Neural cell (in vitro differentiated cells): ENCODE measurements around the gene TAS2R38. TPM values are rescaled to one million over a fixed set of nuclear protein-coding genes. Genes with fewer than 3 reads are reported as not detected.
A peak's percentile ranks its signal among the peaks of the same experiment; 100 is the strongest.

Experiments used
- H2AFZ ChIP-seq: fragments of 200-600, 300-800 bp; sonication (generic), shearing (Covaris generic); 2 replicates; pipeline ENCODE4 v1.6.0; 2014; ENCODE audit warnings: low read depth, mild to moderate bottlenecking, antibody characterized with exemption, low read length, moderate library complexity
- H3F3A ChIP-seq: fragments of 200-600 bp; shearing (Covaris generic); 2 replicates; pipeline ENCODE4 v1.6.1; 2016; ENCODE audit warnings: mild to moderate bottlenecking, moderate library complexity, mixed read lengths, antibody characterized with exemption, low read length; ENCODE audit not compliant: insufficient read depth, poor library complexity, severe bottlenecking
- H3K27ac ChIP-seq: fragments of 200-600, 300-800 bp; sonication (generic), shearing (Covaris generic); 2 replicates; pipeline ENCODE4 v1.5.1; 2014; ENCODE audit warnings: mild to moderate bottlenecking, low read length, moderate library complexity
- H3K27me3 ChIP-seq: fragments of 300-800, 200-600 bp; sonication (generic), shearing (Covaris generic); 2 replicates; pipeline ENCODE4 v1.6.0; 2014; ENCODE audit warnings: mild to moderate bottlenecking, low read depth, low read length, moderate library complexity; ENCODE audit not compliant: insufficient read depth
- H3K36me3 ChIP-seq: fragments of 300-800, 200-600 bp; sonication (generic), shearing (Covaris generic); 2 replicates; pipeline ENCODE4 v1.5.1; 2014; ENCODE audit warnings: mild to moderate bottlenecking, antibody characterized with exemption, low read length, moderate library complexity; ENCODE audit not compliant: insufficient read depth
- H3K4me2 ChIP-seq: fragments of 300-800, 200-600 bp; sonication (generic), shearing (Covaris generic); 2 replicates; pipeline ENCODE4 v1.6.0; 2014; ENCODE audit warnings: mild to moderate bottlenecking, low read length
- H3K4me3 ChIP-seq: fragments of 300-800, 200-600 bp; sonication (generic), shearing (Covaris generic); 2 replicates; pipeline ENCODE4 v1.5.1; 2014; ENCODE audit warnings: mild to moderate bottlenecking, low read length, moderate library complexity
- H3K79me2 ChIP-seq: fragments of 200-600 bp; shearing (Covaris generic); replicated peaks from 2 replicates; pipeline ENCODE4 v1.6.0; 2014; ENCODE audit warnings: mild to moderate bottlenecking, low read length, moderate library complexity; ENCODE audit not compliant: insufficient read depth
- H3K9ac ChIP-seq: fragments of 300-800, 200-600 bp; sonication (generic), shearing (Covaris generic); 2 replicates; pipeline ENCODE4 v1.6.1; 2016; ENCODE audit warnings: mild to moderate bottlenecking, low read length, mixed read lengths
- H3K9me2 ChIP-seq: fragments of 200-600 bp; shearing (Covaris generic); 2 replicates; pipeline ENCODE4 v1.6.1; 2016; ENCODE audit warnings: mild to moderate bottlenecking, low read length, mixed read lengths; ENCODE audit not compliant: insufficient read depth
- H3K9me3 ChIP-seq: fragments of 200-600, 300-800 bp; sonication (generic), shearing (Covaris generic); 2 replicates; pipeline ENCODE4 v1.6.1; 2016; ENCODE audit warnings: mild to moderate bottlenecking, mixed run types, low read length, moderate library complexity, mixed read lengths
- H4K20me1 ChIP-seq: fragments of 200-600 bp; shearing (Covaris generic); 2 replicates; pipeline ENCODE4 v1.6.1; 2016; ENCODE audit warnings: mild to moderate bottlenecking, mixed run types; ENCODE audit not compliant: insufficient read depth
- EP300 ChIP-seq: fragments of 450-650 bp; conservative IDR thresholded peaks from 2 replicates; pipeline ENCODE4 v1.6.1; 2014; ENCODE audit warnings: antibody characterized with exemption, mild to moderate bottlenecking, moderate library complexity; ENCODE audit not compliant: poor library complexity, severe bottlenecking
- EZH2 ChIP-seq: fragments of 200-600, 300-800 bp; shearing (Covaris generic), sonication (generic); IDR thresholded peaks from 2 replicates; pipeline ENCODE4 v1.6.1; 2014; ENCODE audit warnings: antibody characterized with exemption, low read length, borderline replicate concordance, mild to moderate bottlenecking; ENCODE audit not compliant: insufficient read depth, poor library complexity, severe bottlenecking
- MXI1 ChIP-seq: fragments of 450-650 bp; conservative IDR thresholded peaks from 2 replicates; pipeline ENCODE4 v1.6.1; 2014; ENCODE audit warnings: antibody characterized with exemption, mild to moderate bottlenecking; ENCODE audit not compliant: poor library complexity, severe bottlenecking
- POLR2AphosphoS5 ChIP-seq: IDR thresholded peaks from 2 replicates; pipeline ENCODE4 v1.6.1; 2012
- RAD21 ChIP-seq: fragments of 450-650 bp; conservative IDR thresholded peaks from 2 replicates; pipeline ENCODE4 v1.6.1; 2014; ENCODE audit warnings: antibody characterized with exemption, mild to moderate bottlenecking, moderate library complexity
- REST ChIP-seq: IDR thresholded peaks from 2 replicates; pipeline ENCODE4 v1.6.1; 2012; ENCODE audit warnings: borderline replicate concordance
- SMC3 ChIP-seq: fragments of 450-650 bp; conservative IDR thresholded peaks from 2 replicates; pipeline ENCODE4 v1.6.1; 2014; ENCODE audit warnings: antibody characterized with exemption, mild to moderate bottlenecking, moderate library complexity; ENCODE audit not compliant: poor library complexity
- TAF1 ChIP-seq: IDR thresholded peaks from 2 replicates; pipeline ENCODE4 v1.6.1; 2012; ENCODE audit warnings: low read depth
- polyA plus RNA-seq: library from polyadenylated mRNA; depleted of rRNA; stranded (reverse); fragments of >200 nt; gene quantifications from 2 replicates; pipeline ENCODE4 v1.2.3, GENCODE V29; 2014
- TF ChIP-seq, protein P1 (sequence below): fragments of 450-650 bp; IDR thresholded peaks from 2 replicates; pipeline ENCODE4 v1.5.1; 2014; ENCODE audit warnings: antibody characterized with exemption, mild to moderate bottlenecking, moderate library complexity; ENCODE audit not compliant: poor library complexity, severe bottlenecking

Gene TAS2R38
- polyA plus RNA-seq, 1 donor from 2014 or later = not detected

GRCh38 chr7:141999058-141999623 lies 25.6 kb upstream of the TAS2R38 start:
- no peaks in the 10 kb centered on the region for H3K27me3 ChIP-seq
- H3K79me2 ChIP-seq = no peaks in the 10 kb centered on the region
- no peak overlapping the region for H2AFZ ChIP-seq
- no peaks in the 10 kb centered on the region for H3K9me2 ChIP-seq
- no peak for TF ChIP-seq MXI1
- peak; percentile 25 for TF ChIP-seq EP300
- H3K9ac ChIP-seq = no peak overlapping the region
- no peak overlapping the region for H3K4me2 ChIP-seq
- H4K20me1 ChIP-seq = no peaks in the 10 kb centered on the region
- H3K4me3 ChIP-seq = no peak overlapping the region
- H3K27ac ChIP-seq = peak overlapping the region; percentile 66
- H3K9me3 ChIP-seq = no peaks in the 10 kb centered on the region
- no peaks in the 10 kb centered on the region for H3F3A ChIP-seq
- H3K36me3 ChIP-seq = no peaks in the 10 kb centered on the region

DNA sequence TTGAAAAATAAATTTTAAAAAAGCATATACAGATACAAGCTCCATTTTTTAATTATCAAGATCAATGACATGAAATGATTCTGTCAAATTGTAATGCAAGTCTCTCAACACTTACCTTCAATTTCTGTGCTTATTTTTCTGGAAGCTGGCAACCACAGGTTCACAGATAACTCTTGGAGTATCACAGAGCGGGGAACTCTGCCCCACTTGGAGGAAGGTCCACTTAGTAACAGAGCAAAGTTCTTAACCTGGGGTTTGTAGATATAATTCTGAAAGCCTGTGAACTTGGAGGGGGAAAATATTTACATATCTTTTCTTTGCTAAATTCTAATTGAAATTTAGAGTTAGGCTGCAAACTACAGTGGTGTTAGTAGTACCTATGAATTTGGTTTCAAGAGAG lies 19.8 kb upstream of the TAS2R38 start:
- H3K9me3 ChIP-seq = no peaks in the 10 kb centered on the region
- no peaks in the 10 kb centered on the region for H3K79me2 ChIP-seq
- no peaks in the 10 kb centered on the region for H4K20me1 ChIP-seq
- no peak overlapping the region for H3K27ac ChIP-seq
- no peak overlapping the region for H3K4me3 ChIP-seq
- H3K4me2 ChIP-seq = no peak overlapping the region
- no peak overlapping the region for H2AFZ ChIP-seq
- no peaks in the 10 kb centered on the region for H3K36me3 ChIP-seq
- H3K9ac ChIP-seq = no peak overlapping the region
- no peaks in the 10 kb centered on the region for H3K9me2 ChIP-seq
- TF ChIP-seq MXI1 = no peak
- no peak for TF ChIP-seq POLR2AphosphoS5
- TF ChIP-seq EZH2 = no peak
- no peak for TF ChIP-seq EP300
- no peak for TF ChIP-seq SMC3
- TF ChIP-seq, protein P1, sequence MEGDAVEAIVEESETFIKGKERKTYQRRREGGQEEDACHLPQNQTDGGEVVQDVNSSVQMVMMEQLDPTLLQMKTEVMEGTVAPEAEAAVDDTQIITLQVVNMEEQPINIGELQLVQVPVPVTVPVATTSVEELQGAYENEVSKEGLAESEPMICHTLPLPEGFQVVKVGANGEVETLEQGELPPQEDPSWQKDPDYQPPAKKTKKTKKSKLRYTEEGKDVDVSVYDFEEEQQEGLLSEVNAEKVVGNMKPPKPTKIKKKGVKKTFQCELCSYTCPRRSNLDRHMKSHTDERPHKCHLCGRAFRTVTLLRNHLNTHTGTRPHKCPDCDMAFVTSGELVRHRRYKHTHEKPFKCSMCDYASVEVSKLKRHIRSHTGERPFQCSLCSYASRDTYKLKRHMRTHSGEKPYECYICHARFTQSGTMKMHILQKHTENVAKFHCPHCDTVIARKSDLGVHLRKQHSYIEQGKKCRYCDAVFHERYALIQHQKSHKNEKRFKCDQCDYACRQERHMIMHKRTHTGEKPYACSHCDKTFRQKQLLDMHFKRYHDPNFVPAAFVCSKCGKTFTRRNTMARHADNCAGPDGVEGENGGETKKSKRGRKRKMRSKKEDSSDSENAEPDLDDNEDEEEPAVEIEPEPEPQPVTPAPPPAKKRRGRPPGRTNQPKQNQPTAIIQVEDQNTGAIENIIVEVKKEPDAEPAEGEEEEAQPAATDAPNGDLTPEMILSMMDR = no peak
- no peak for TF ChIP-seq REST
- TF ChIP-seq RAD21 = no peak
- TF ChIP-seq TAF1 = no peak
- H3F3A ChIP-seq = no peaks in the 10 kb centered on the region
- no peaks in the 10 kb centered on the region for H3K27me3 ChIP-seq

GRCh38 chr7:141992688-141993087 lies 19.1 kb upstream of the TAS2R38 start:
- Histone ChIP-seq H3K36me3 (no peaks in the 10 kb centered on the region), H3K79me2 (no peaks in the 10 kb centered on the region), H3F3A (no peaks in the 10 kb centered on the region), H3K9ac (no peak overlapping the region), H3K9me3 (no peaks in the 10 kb centered on the region), H2AFZ (no peak overlapping the region), H4K20me1 (no peaks in the 10 kb centered on the region), H3K4me3 (no peak overlapping the region), H3K4me2 (no peak overlapping the region), H3K27ac (no peak overlapping the region), H3K27me3 (no peaks in the 10 kb centered on the region), H3K9me2 (no peaks in the 10 kb centered on the region)
- no peak for TF ChIP-seq SMC3
- no peak for TF ChIP-seq MXI1
- TF ChIP-seq EZH2 = no peak
- TF ChIP-seq, protein P1 = no peak
- no peak for TF ChIP-seq EP300
- TF ChIP-seq POLR2AphosphoS5 = no peak
- TF ChIP-seq RAD21 = no peak
- no peak for TF ChIP-seq TAF1
- TF ChIP-seq REST = no peak
